ENCODE measurements around the gene PHYHD1. TPM values are rescaled to one million over a fixed set of nuclear protein-coding genes. Genes with fewer than 3 reads are reported as not detected.
A peak's percentile ranks its signal among the peaks of the same experiment; 100 is the strongest.

The PHYHD1 gene
- polyA plus RNA-seq, 1 donor (not counting 4 experiments of a cell fraction or from before 2014, with no cell fraction given): 4.7 TPM

DNA sequence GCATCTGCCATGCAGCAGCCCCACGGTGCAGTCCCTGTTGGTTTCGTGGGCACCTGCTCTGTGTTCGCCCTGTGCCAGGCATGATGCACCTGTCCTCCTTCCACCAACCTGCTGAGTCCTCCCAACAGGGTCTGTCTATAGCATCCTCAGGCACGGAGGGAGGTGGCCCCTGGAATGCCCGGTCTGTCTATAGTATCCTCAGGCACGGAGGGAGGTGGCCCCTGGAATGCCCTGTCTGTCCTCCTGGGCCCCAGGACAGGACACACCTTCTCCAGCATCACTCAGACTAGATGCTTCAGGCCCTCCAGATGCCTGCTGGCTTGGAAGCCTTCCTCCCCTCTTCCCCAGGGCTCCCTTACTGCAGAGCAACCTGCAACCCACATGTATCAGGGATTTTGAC, 9.9 kb upstream of the PHYHD1 start:
- Histone ChIP-seq H2AFZ (ENCODE audit: control insufficient read depth, low read length) (no peak overlapping the region), H3K4me3 (ENCODE audit: control insufficient read depth in 2 of 3, extremely low read depth in 1 of 3, insufficient read depth in 2 of 3, low read depth in 1 of 3, low read length in 3 of 3) (no peak overlapping the region), H3K79me2 (ENCODE audit: control insufficient read depth, insufficient read depth, low read length) (peaks cover 76% of the 10 kb centered on the region), H3K9me1 (ENCODE audit: control insufficient read depth, extremely low read depth, insufficient read depth, low read length) (peaks cover 3% of the 10 kb centered on the region), H3K4me2 (ENCODE audit: control insufficient read depth, extremely low read depth, insufficient read depth, low read depth, low read length) (no peak overlapping the region), H3K9me3 (ENCODE audit: control insufficient read depth, low read depth, low read length) (no peaks in the 10 kb centered on the region), H3K4me1 (ENCODE audit: control insufficient read depth, extremely low read depth, insufficient read depth, low read length) (peaks cover 51% of the 10 kb centered on the region), H3K27ac (ENCODE audit: control insufficient read depth, insufficient read depth, low read length) (peak overlapping the region; percentile 97), H3K27me3 (ENCODE audit: control insufficient read depth, extremely low read depth, insufficient read depth, low read length) (no peaks in the 10 kb centered on the region), H3K36me3 (ENCODE audit: control insufficient read depth in 2 of 2, extremely low read depth in 1 of 2, insufficient read depth in 2 of 2, low read length in 2 of 2) (peaks cover 39 to 86% of the 10 kb centered on the region in 2 experiments), H3K9ac (ENCODE audit: control insufficient read depth, extremely low read depth, insufficient read depth, low read length) (peak overlapping the region; percentile 75), H4K20me1 (ENCODE audit: control insufficient read depth, extremely low read depth, insufficient read depth, low read length) (no peaks in the 10 kb centered on the region)
- FAIRE-seq (no peak), DNase-seq (ENCODE audit: low read depth, low spot score) (no peak)
- TF ChIP-seq, protein P1, sequence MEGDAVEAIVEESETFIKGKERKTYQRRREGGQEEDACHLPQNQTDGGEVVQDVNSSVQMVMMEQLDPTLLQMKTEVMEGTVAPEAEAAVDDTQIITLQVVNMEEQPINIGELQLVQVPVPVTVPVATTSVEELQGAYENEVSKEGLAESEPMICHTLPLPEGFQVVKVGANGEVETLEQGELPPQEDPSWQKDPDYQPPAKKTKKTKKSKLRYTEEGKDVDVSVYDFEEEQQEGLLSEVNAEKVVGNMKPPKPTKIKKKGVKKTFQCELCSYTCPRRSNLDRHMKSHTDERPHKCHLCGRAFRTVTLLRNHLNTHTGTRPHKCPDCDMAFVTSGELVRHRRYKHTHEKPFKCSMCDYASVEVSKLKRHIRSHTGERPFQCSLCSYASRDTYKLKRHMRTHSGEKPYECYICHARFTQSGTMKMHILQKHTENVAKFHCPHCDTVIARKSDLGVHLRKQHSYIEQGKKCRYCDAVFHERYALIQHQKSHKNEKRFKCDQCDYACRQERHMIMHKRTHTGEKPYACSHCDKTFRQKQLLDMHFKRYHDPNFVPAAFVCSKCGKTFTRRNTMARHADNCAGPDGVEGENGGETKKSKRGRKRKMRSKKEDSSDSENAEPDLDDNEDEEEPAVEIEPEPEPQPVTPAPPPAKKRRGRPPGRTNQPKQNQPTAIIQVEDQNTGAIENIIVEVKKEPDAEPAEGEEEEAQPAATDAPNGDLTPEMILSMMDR (optimal IDR thresholded peaks at IDR 0.05 in 1 of 3, IDR thresholded peaks at IDR 0.05 in 1 of 3, conservative IDR thresholded peaks at IDR 0.05 in 1 of 3; ENCODE audit: extremely low read depth in 1 of 3, insufficient read depth in 2 of 3, low read length in 3 of 3): no peak
- TF ChIP-seq EZH2 (IDR thresholded peaks at IDR 0.05; ENCODE audit: low read length): no peak
- dilution Hi-C loops (cut with MboI; ENCODE audit: extremely low pct_ligation_motif_present, low sequenced_read_pairs): no loop called here

GRCh38 chr9:128911529-128912035, 9.2 kb upstream of the PHYHD1 start:
- Histone ChIP-seq H3K79me2 (ENCODE audit: control insufficient read depth, insufficient read depth, low read length) (peaks cover 76% of the 10 kb centered on the region), H3K36me3 (ENCODE audit: control insufficient read depth in 2 of 2, extremely low read depth in 1 of 2, insufficient read depth in 2 of 2, low read length in 2 of 2) (peaks cover 46 to 88% of the 10 kb centered on the region in 2 experiments), H3K4me2 (ENCODE audit: control insufficient read depth, extremely low read depth, insufficient read depth, low read depth, low read length) (peak overlapping the region; percentile 92), H3K27me3 (ENCODE audit: control insufficient read depth, extremely low read depth, insufficient read depth, low read length) (no peaks in the 10 kb centered on the region), H3K4me1 (ENCODE audit: control insufficient read depth, extremely low read depth, insufficient read depth, low read length) (peaks cover 58% of the 10 kb centered on the region), H3K4me3 (ENCODE audit: control insufficient read depth in 2 of 3, extremely low read depth in 1 of 3, insufficient read depth in 2 of 3, low read depth in 1 of 3, low read length in 3 of 3) (no peak overlapping the region), H3K9ac (ENCODE audit: control insufficient read depth, extremely low read depth, insufficient read depth, low read length) (peak overlapping the region; percentile 75), H4K20me1 (ENCODE audit: control insufficient read depth, extremely low read depth, insufficient read depth, low read length) (no peaks in the 10 kb centered on the region), H3K9me3 (ENCODE audit: control insufficient read depth, low read depth, low read length) (no peaks in the 10 kb centered on the region), H3K9me1 (ENCODE audit: control insufficient read depth, extremely low read depth, insufficient read depth, low read length) (peaks cover 3% of the 10 kb centered on the region), H3K27ac (ENCODE audit: control insufficient read depth, insufficient read depth, low read length) (peak overlapping the region; percentile 97), H2AFZ (ENCODE audit: control insufficient read depth, low read length) (no peak overlapping the region)
- dilution Hi-C loops (cut with MboI; ENCODE audit: extremely low pct_ligation_motif_present, low sequenced_read_pairs): no loop called here
- DNase-seq (ENCODE audit: low read depth, low spot score) (peak; percentile 92), FAIRE-seq (peak; percentile 96)
- no peak for TF ChIP-seq EZH2 (IDR thresholded peaks at IDR 0.05; ENCODE audit: low read length)
- TF ChIP-seq, protein P1 (optimal IDR thresholded peaks at IDR 0.05 in 1 of 3, IDR thresholded peaks at IDR 0.05 in 1 of 3, conservative IDR thresholded peaks at IDR 0.05 in 1 of 3; ENCODE audit: extremely low read depth in 1 of 3, insufficient read depth in 2 of 3, low read length in 3 of 3): no peak

Data from keratinocyte (primary cell).